Activated T-cell treated with anti-CD3 and anti-CD28 coated beads, Interleukin-2, amount 50 U/mL, for 1 hour (primary cell): ENCODE measurements around the gene SELENBP1.
A peak's percentile ranks its signal among the peaks of the same experiment; 100 is the strongest.
"Not testable (repeated sequence)": the region's sequence is repeated elsewhere in the genome, so short reads cannot be mapped to it uniquely, and the experiment has no call there.

Experiments used
- DNase-seq: peaks from one replicate; pipeline ENCODE4 v3.0.0-alpha.2; 2020

SELENBP1 gene

DNA sequence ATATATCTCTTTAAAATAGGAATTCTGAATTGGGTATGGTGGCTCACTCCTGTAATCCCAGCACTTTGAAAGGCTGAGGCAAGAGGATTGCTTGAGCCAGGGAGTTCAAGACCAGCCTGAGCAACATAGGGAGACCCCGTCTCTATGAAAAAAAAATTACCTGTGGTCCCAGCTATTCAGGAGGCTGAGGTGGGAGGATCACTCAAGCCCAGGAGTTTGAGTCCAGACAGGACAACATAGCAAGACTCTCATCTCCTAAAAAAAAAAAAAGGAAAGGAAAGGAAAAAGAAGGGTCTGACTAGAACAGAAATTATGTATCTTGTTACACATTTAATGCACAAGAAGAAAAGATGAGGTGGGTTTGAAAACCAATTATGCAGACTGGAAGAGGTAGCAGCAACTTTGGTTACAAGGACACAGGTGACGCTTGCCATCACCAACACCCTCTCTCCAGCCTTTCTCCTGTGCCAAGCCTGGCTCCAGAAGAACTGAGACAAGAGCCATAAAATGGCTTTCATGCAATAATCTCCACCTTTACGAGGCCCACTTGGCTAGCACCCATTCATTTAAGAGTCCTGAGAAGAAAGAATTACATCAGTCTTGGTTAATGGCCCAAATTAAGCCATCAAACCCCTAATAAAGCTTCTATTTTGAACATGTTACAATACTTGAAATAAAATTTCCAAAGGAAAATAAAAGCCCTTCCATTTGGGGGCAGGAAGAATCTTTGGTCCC, 4.8 kb upstream of the SELENBP1 start:
- no peak for DNase-seq

GRCh38 chr1:151373196-151373595, 691 bp upstream of the SELENBP1 start:
- DNase-seq = no peak

- DNase-seq = no peak
Observed at GRCh38 chr1:151371370-151372057, 991 bp downstream of the SELENBP1 start.

GRCh38 chr1:151370211-151370911, 2.1 kb downstream of the SELENBP1 start:
- DNase-seq = no peak

DNA sequence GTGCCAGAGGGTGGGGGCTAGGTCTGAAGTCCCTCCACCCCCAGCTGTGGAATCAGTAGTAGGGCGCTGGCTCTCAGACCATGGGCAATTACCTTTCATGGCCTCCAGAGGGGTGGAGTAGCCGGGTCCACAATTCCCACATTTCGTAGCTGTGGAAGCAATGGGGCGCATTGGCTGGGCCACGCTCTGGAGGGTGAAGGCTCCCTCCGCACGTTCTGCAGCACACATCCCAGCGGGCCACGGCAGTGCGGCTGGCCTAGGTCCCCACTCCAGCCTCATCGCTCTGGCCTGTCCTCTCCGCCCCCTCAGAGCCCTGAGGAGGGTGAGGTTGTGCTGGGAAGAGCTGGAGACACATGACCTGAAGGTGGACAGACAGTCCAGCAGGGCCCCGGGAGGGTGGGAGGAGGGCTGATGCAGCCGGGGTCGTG, 2.9 kb downstream of the SELENBP1 start:
- no peak for DNase-seq

GRCh38 chr1:151369302-151369610, 3.2 kb downstream of the SELENBP1 start:
- DNase-seq = no peak

- no peak for DNase-seq
Observed at GRCh38 chr1:151368393-151369301, 3.9 kb downstream of the SELENBP1 start.

DNA sequence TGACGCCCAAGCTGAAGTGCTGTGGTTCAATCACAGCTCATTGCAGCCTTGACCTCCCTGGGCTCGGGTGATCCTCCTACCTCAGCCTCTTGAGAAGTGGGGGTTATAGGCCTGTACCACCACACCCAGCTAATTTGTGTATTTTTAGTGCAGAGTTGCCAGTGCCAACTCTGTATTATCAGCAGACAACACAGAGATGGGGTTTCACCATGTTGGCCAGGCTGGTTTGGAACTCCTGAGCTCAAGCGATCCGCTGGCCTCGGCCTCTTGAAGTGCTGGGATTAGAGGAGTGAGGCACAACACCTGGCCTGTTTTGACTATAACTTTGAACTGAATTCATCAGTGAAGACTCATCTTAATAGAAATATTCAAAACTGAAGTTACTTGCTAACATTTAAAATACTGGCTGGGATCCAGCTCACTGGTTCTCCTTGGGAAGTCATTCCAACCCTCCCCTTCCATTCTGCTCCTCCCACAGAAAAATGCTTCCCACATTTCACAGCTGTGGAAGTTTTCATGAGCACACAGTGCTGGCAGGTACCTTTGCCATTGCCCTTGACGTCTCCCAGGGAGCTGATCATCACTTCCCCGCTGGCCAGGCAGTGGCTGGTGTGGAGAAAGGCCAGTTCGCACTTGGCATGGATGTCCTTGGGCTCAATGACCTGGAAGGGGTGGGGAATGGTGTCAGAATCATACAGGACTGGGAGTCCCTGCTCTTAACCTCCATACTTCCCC, 4.7 kb downstream of the SELENBP1 start:
- no peak for DNase-seq

- no peak for DNase-seq
Observed at GRCh38 chr1:151364996-151365395, 7.5 kb downstream of the SELENBP1 start.

DNA sequence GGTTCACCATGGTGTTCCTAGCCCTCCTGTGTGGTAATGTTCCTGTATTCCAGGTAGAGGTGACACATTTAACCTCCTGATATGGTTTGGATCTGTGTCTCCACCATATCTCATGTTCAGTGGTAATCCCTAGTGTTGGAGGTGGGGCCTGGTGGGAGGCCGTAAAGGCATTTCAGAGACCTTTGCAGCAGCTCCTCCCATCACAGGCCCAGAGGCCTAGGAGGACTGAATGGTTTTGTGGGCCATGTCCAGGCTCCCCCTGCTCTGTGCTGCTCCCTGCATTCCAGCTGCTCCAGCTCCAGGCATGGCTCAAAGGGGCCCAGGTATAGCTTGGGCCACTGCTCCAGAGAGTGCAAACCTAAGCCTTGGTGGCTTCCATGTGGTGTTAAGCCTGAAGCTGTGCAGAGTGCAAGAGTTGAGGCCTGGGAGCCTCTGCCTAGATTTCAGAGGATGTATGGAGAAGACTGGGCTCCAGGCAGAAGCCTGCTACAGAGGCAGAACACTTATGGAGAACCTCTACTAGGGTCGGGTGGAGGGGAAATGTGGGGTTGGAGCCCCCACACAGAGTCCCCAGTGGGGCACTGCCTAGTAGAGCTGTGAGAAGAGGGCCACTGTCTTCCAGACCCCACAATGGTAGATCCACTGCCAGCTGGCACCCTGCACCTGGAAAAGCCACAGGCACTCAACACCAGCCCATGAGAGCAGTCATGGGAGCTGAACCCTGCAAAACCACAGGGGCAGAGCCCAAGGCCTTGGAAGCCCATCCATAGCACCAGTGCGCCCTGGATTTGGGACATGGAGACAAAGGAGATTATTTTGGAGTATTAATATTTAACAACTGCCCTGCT, 10.0 kb downstream of the SELENBP1 start:
- DNase-seq = no peak

GRCh38 chr1:151361883-151362282, 10.6 kb downstream of the SELENBP1 start:
- no peak for DNase-seq

- no peak for DNase-seq
Observed at GRCh38 chr1:151356696-151357095, 15.8 kb downstream of the SELENBP1 start.

DNA sequence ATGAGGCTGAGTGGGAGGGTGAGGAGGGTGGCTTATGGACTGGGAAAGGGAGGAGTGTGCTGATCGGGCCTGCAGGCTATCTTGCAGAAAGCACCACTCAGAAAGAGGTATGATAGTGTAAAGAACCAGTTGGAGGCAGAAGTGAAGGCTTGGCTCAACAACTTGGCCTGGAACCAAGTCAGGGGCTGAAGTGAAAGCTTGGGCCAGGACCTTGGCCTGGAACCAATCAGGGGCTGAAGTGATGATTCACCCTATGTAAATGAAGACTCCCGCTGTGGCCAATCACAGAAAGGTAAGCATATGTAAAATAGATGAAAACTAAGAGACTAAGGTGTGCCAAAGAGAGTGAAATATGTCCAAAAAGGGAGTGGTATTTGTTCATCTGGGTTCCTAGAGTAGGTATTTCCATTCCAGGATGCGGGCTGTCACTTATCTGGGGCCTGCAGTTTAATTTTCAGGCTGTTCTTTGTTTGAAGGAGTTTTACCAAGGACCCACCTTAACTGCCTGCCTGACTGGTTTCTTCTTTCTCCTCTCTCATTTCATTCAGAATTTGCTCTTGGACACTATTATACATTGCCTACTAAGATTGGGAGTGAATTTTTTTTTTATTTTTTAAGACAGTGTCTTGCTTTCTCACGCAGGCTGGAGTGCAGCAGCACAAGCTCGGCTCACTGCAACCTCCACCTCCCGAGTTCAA, 20.3 kb downstream of the SELENBP1 start:
- no peak for DNase-seq

GRCh38 chr1:151350323-151350722, 22.2 kb downstream of the SELENBP1 start:
- not testable (repeated sequence) for DNase-seq

DNA sequence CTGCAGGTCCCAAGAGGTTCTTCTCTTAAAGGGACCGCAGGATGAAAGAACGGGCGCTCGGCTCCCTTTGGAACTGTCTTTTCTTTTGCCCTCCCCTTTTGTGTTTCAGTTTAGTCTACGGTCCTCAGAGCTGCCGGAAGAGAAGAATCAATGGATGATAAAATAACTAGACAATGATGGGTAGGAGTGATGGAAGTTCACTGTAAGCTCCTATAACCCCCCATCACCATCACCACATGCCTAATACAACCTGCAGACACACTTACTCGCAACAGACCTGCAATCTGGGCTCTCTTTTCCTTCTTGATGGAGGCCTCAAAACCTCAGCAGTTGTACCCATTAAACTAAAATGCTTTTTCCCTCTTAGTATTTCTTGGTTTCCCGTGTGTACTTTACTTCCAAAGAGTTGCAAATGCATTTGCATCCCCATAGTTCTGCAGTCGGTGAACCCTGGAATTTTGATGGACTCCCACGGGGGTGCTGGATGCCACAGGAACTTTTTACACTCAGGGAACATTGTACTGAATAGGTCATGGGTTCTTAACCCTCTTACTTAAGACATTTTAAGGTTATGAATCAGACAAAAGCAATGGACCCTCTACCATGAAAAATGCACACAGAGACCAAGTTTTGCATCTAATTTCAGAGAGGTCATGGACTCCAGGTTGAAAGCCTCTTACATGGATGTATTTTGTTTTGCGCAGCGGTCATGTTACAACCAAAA, 24.8 kb downstream of the SELENBP1 start:
- DNase-seq = no peak

DNA sequence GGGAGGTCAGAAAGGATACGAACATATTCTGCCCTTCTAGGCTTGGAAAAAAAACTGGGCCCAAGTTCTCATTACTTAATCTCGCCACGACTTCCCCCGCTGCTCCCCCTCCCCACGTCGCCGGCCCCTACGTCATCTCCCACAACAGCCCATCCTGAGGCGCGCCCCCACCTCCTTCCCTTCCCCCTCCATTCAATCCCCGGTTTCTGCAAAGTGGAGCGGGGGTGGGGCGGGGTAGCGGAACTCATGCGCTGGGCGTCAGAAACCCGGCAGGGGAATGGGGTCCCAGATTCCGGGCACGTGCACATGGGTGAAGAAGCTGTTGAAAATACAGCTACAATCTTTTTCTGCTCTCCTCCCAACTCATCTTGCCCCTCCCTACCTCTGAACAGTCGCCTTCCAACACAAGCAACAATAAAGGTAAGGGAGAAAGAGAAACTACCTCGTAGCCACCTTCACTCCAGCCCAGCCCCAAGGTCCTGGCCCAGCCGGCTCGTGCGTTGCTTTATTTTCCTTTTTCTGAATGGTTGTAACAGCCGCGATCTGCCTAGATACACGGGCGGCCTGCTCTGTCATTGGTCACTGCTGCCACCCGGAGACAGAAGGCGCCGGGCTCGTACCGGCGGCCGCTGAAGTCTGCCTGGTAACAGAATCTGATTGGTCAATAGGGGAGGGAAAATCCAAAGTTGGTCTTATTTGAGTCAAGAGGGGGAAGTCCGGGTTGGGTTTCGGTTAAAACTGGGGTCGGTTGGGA, 25.6 kb downstream of the SELENBP1 start, which contains the start of gene RFX5:
TSS of gene RFX5 (minus strand) at position 484 of the 754 bp plus-strand sequence. CDS start 932 bp downstream, outside the sequence.
- DNase-seq = peak; percentile 87

- DNase-seq = no peak
Observed at GRCh38 chr1:151346082-151346768, 26.3 kb downstream of the SELENBP1 start.

DNA sequence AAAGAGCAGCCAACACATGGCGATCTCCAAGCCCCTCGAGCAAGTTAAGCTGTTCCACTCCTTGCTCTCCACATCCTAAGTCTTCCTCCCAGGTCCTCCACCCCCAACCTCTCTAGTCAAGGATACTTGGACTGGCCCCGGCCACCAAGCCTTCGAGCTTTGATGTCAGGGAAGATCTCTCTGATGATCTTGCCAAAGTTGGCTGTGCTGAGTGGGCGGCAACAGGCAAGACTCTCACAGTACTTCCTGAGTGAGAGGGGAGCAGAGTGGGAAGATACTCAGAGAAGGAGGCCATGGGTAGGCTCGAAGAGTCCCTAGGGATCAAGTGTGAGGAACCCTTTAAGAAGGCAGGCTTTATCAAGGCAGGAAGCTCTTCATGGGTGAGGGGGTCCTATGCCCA, 28.2 kb downstream of the SELENBP1 start:
- DNase-seq = no peak
